Calu3 (cell line): ENCODE results near the gene GPER1. TPM values are rescaled to one million over a fixed set of nuclear protein-coding genes. Genes with fewer than 3 reads are reported as not detected.

Experiments used
- BruUV-seq: library from RNA; stranded (reverse); fragments of 400-500 nt; replicated peaks from 2 replicates; lab custom pipeline; 2021; lab: Mats Ljungman, UMichigan
- CTCF ChIA-PET: fragments of 300-600 bp; sonication (Branson Sonifier 250); formaldehyde crosslinking; loops from one replicate; lab custom pipeline; 2022; ENCODE audit warnings: antibody characterized with exemption; lab: Charles Lee
- DNase-seq: peaks from one replicate; pipeline ENCODE4 v3.0.0; 2022
- H3K27ac Mint-ChIP-seq: one replicate; pipeline ENCODE4 v1.8.0; 2022; ENCODE audit warnings: mixed read lengths; ENCODE audit not compliant: unreplicated experiment
- H3K27me3 Mint-ChIP-seq: one replicate; pipeline ENCODE4 v1.8.0; 2022; ENCODE audit warnings: mixed read lengths; ENCODE audit not compliant: unreplicated experiment
- H3K36me3 Mint-ChIP-seq: one replicate; pipeline ENCODE4 v1.8.0; 2022; ENCODE audit warnings: mild to moderate bottlenecking, moderate library complexity, mixed read lengths; ENCODE audit not compliant: insufficient read depth, unreplicated experiment
- H3K4me1 Mint-ChIP-seq: one replicate; pipeline ENCODE4 v1.8.0; 2022; ENCODE audit warnings: mild to moderate bottlenecking, low read depth, mixed read lengths; ENCODE audit not compliant: unreplicated experiment
- H3K4me3 Mint-ChIP-seq: one replicate; pipeline ENCODE4 v1.8.0; 2022; ENCODE audit warnings: mild to moderate bottlenecking, low read depth, moderate library complexity, mixed read lengths; ENCODE audit not compliant: unreplicated experiment
- H3K9me3 Mint-ChIP-seq: one replicate; pipeline ENCODE4 v1.8.0; 2022; ENCODE audit warnings: low read depth, mixed read lengths; ENCODE audit not compliant: unreplicated experiment
- intact Hi-C: fragments of 100-400 bp; cut with micrococcal nuclease; formaldehyde crosslinking; loops from one replicate; pipeline ENCODE4 v1.10.0; 2022; ENCODE audit not compliant: unreplicated experiment
- total RNA-seq: library from RNA; stranded (reverse); gene quantifications from 2 replicates; pipeline ENCODE4 v1.2.3, GENCODE V29; 2022
- TF ChIP-seq, protein P1 (sequence below): fragments of 200-600 bp; IDR thresholded peaks from one replicate; pipeline ENCODE4 v1.8.0; 2022; ENCODE audit warnings: antibody characterized with exemption; ENCODE audit not compliant: unreplicated experiment

The GPER1 gene
- total RNA-seq, 1 experiment from 2014 or later, result 0.26 TPM

DNA sequence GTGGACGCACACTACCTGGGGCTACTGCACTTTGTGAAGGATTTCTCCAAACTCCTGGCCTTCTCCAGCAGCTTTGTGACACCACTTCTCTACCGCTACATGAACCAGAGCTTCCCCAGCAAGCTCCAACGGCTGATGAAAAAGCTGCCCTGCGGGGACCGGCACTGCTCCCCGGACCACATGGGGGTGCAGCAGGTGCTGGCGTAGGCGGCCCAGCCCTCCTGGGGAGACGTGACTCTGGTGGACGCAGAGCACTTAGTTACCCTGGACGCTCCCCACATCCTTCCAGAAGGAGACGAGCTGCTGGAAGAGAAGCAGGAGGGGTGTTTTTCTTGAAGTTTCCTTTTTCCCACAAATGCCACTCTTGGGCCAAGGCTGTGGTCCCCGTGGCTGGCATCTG is 29.6 kb upstream of the GPER1 start:
- no peak for DNase-seq
- TF ChIP-seq, protein P1, sequence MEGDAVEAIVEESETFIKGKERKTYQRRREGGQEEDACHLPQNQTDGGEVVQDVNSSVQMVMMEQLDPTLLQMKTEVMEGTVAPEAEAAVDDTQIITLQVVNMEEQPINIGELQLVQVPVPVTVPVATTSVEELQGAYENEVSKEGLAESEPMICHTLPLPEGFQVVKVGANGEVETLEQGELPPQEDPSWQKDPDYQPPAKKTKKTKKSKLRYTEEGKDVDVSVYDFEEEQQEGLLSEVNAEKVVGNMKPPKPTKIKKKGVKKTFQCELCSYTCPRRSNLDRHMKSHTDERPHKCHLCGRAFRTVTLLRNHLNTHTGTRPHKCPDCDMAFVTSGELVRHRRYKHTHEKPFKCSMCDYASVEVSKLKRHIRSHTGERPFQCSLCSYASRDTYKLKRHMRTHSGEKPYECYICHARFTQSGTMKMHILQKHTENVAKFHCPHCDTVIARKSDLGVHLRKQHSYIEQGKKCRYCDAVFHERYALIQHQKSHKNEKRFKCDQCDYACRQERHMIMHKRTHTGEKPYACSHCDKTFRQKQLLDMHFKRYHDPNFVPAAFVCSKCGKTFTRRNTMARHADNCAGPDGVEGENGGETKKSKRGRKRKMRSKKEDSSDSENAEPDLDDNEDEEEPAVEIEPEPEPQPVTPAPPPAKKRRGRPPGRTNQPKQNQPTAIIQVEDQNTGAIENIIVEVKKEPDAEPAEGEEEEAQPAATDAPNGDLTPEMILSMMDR, result no peak
- Mint-ChIP-seq H3K36me3 (peaks cover 11% of the 10 kb centered on the region), H3K4me3 (no peak overlapping the region), H3K27ac (no peak overlapping the region), H3K27me3 (no peaks in the 10 kb centered on the region), H3K9me3 (no peaks in the 10 kb centered on the region), H3K4me1 (no peaks in the 10 kb centered on the region)
- intact Hi-C loops, result no loop called here
- BruUV-seq, result no TSS peak
- CTCF ChIA-PET, result interaction anchor here (1.2 kb wide), 1 partner anchor 65 kb away, joined by 3 read pairs; no protein-coding TSS in a partner anchor

DNA sequence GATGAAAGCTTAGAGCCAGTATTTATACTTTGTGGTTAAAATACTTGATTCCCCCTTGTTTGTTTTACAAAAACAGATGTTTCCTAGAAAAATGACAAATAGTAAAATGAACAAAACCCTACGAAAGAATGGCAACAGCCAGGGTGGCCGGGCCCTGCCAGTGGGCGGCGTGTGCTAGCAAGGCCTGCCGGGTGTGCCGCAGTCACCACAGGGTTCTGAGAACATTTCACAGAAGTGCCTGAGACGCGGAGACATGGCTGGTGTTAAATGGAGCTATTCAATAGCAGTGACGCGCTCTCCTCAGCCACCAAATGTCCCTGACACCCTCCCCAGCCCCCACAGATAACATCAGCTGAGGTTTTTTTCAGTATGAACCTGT is 29.1 kb upstream of the GPER1 start:
- H3K4me1 Mint-ChIP-seq, result no peaks in the 10 kb centered on the region
- H3K27me3 Mint-ChIP-seq, result no peaks in the 10 kb centered on the region
- DNase-seq, result no peak
- H3K4me3 Mint-ChIP-seq, result no peak overlapping the region
- TF ChIP-seq, protein P1, result no peak
- CTCF ChIA-PET, result interaction anchor here (1.2 kb wide), 1 partner anchor 65 kb away, joined by 3 read pairs; no protein-coding TSS in a partner anchor
- no peaks in the 10 kb centered on the region for H3K9me3 Mint-ChIP-seq
- no TSS peak for BruUV-seq
- H3K36me3 Mint-ChIP-seq, result peaks cover 11% of the 10 kb centered on the region
- no peak overlapping the region for H3K27ac Mint-ChIP-seq
- intact Hi-C loops, result no loop called here

DNA sequence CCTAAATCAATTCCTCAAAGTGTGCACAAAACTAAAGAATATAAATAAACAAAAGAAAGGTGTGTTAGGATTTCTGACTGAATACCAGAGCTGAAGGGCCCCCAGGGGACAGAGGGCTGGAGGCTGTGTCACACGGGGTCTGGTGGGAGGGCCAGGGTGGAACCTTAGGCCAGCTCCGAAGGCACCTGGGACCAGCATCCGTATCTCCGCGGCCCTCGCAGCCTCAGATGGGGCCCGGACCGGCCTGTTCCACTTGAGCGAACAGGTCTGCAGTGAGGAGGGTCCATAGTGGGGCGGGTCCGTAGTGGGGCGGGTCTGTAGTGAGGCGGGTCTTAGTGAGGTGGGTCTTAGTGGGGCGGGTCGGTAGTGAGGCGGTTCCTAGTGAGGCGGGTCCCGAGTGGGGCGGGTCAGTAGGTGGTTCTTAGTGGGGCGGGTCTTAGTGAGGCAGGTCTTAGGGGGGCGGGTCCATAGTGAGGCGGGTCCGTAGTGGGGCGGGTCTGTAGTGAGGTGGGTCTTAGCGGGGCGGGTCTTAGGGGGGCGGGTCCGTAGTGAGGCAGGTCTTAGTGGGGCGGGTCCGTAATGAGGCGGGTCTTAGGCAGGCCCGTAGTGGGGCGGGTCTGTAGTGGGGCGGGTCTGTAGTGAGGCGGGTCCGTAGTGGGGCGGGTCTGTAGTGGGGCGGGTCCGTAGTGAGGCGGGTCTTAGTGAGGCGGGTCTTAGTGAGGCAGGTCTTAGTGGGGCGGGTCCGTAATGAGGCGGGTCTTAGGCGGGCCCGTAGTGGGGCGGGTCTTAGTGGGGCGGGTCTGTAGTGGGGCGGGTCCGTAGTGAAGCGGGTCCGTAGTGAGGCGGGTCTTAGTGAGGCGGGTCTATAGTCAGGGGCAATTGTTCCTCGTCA is 28.5 kb upstream of the GPER1 start:
- no peak overlapping the region for H3K4me3 Mint-ChIP-seq

DNA sequence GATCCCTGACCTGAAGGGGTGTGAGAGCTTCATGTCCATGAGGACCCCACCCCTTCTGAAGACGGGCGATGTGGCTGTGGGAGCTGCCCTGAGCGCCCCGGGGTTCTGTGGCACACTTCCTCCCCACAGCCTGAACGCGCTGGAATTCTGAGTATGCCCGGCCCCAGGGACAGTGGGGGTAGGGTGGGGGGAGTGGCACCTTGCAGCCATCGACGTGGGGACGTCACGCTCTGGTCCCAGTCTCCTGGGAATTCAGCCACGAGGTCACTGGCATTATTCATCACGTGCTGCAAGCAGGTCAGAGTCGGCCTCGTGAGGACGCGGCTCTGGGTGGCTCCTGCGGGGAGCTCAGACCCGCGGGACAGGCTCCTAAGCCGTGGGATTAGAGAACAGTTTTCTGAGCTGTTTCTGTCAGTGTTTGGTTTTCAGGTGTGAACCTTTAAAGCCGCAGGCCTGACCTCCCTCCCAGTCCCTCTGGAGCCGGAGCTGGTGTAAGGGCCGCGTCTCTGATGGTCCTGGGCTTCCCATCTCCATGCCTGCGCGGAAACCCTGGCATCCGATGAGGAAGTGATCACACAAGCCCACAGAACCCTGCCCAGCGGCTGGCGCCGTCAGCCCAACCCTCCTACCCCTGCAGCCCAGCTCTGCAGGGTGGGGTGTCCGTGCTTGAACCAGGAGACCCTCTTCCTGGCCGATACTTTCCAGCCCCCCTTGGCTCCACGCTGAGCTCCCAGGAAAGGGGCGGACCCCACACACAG is 27.4 kb upstream of the GPER1 start:
- TF ChIP-seq, protein P1, result no peak
- Mint-ChIP-seq H3K9me3 (no peaks in the 10 kb centered on the region), H3K4me1 (no peaks in the 10 kb centered on the region), H3K27ac (no peak overlapping the region), H3K27me3 (no peaks in the 10 kb centered on the region), H3K4me3 (no peak overlapping the region), H3K36me3 (peaks cover 11% of the 10 kb centered on the region)
- CTCF ChIA-PET, result interaction anchor here (1.0 kb wide), 1 partner anchor 16 kb away, joined by 3 read pairs; the partner anchor contains the start of gene GPR146
- no TSS peak for BruUV-seq
- intact Hi-C loops, result no loop called here
- DNase-seq, result no peak

More for the DNA sequence above, 28.5 kb upstream of the GPER1 start:
- no peaks in the 10 kb centered on the region for H3K27me3 Mint-ChIP-seq
- no TSS peak for BruUV-seq
- CTCF ChIA-PET, result interaction anchor here (1.2 kb wide), 1 partner anchor 66 kb away, joined by 3 read pairs; no protein-coding TSS in a partner anchor
- intact Hi-C loops, result no loop called here
- H3K4me1 Mint-ChIP-seq, result no peaks in the 10 kb centered on the region
- TF ChIP-seq, protein P1, result no peak
- H3K27ac Mint-ChIP-seq, result no peak overlapping the region
- peaks cover 11% of the 10 kb centered on the region for H3K36me3 Mint-ChIP-seq
- H3K9me3 Mint-ChIP-seq, result no peaks in the 10 kb centered on the region
- DNase-seq, result no peak
